GM19438 (cell line): ENCODE data around the gene CASP8AP2.
"Not testable (repeated sequence)": the region's sequence is repeated elsewhere in the genome, so short reads cannot be mapped to it uniquely, and the experiment has no call there.

ENCODE experiments used
- ATAC-seq: cut with Tn5 transposase; IDR thresholded peaks from one replicate; pipeline ENCODE4 v1.9.1; 2021; ENCODE audit warnings: low read depth; ENCODE audit not compliant: unreplicated experiment

Gene CASP8AP2

DNA sequence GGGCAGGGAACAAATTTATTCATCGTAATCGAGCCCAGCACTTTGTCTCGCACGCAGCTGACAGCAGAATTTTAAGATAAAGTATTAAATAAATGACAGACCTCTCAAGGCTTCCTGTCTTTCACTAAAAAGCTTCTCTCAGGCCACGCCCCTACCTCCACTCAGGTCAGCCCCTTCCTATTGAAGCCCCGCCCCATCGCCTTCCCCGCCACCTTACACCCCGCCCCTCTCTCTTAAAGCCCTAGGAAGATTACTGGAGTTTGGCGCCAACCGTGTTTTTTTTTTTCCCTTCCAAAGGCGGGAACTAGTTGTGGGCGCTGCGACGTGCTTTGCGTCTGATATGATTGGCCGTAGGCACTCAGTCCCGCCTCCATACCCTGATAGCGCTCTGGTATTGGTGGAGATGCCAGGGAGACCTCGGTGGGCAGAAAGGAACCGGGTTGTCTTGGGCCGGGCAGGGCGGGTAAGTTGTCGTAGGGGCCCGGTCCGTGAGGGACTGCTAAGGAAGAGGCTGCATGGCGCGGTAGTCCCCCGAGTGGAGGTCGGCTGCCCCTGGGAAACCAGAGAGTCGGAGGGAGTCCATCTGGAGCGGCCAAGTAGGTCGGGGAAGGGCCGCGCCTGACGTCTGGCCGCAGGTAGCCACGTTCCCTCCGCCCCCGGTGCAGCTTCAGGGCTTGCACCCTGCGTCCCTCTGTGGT is at the start of gene CASP8AP2:
TSS of gene CASP8AP2 (plus strand) at position 409 of the 698 bp plus-strand sequence.
- peak; percentile 93 for ATAC-seq

DNA sequence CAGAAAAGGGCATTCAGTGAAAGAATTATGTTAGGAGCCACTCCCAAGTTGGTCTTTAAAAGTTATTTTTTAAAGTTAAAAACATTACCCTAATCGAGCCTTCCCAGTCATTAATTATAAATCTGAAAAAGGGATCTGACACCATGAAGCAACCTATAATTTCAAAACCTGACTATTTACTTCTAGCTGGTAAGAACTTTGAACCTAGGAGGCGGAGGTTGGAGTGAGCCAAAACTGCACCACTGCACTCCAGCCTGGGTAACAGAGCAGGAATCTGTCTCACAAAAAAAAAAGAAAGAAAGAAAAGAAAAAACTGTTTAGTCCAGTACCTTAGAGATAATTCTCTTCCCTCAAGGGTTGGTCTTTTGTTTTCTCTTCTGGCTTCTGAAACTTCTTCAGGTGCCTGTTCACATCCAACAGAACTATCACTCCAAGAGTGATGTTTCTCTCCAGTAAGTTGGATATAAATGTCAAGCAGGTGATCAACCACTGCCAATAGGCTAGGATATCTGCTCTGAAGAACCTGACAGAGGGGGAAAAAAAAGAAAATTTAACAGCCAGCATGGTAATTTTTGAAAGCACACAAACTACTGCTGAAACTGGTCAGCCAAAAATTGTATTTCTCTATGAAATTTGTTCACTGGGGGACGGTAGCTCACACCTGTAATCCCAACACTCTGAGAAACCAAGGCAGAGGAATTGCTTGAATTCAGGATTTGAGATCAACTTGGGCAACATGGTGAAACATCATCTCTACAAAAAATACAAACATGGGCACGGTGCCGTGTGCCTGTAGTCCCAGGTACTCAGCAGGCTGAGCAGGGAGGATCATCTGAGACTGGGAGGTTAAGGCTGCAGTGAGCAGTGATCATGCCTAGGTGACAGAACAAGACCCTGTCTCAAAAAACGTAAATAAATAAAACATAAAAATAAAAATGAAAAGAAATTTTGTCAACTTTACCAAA is 48.3 kb upstream of the CASP8AP2 start:
- ATAC-seq = no peak

DNA sequence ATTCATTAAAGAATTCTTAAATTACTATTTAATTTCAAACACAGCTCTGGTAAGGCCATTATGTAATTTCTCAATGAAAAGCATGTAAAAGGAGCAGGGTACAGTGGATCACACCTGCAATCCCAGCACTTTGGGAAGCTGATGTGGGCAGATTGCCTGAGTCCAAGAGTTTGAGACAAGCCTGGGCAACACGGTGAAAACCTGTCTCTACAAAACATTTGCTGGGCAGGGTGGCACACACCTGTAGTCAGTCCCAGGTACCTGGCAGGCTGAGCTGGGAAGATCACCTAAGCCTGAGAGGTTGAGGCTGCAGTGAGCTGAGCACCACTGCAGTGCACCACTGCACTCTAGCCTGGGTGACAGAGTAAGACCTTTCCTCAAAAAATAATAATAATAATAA is 47.5 kb upstream of the CASP8AP2 start:
- no peak for ATAC-seq

DNA sequence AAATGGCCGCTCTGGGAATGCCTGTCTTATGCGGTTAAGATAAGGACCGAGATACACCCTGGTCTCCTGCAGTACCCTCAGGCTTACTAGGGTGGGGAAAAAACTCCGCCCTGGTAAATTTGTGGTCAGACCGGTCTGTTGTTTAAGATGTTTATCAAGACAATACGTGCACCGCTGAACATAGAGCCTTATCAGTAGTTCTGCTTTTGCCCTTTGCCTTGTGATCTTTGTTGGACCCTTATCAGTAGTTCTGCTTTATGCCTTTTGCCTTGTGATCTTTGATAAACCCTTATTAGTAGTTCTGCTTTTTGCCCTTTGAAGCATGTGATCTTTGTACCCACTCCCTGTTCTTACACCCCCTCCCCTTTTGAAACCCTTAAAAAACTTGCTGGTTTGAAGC is 46.4 kb upstream of the CASP8AP2 start:
- not testable (repeated sequence) for ATAC-seq

DNA sequence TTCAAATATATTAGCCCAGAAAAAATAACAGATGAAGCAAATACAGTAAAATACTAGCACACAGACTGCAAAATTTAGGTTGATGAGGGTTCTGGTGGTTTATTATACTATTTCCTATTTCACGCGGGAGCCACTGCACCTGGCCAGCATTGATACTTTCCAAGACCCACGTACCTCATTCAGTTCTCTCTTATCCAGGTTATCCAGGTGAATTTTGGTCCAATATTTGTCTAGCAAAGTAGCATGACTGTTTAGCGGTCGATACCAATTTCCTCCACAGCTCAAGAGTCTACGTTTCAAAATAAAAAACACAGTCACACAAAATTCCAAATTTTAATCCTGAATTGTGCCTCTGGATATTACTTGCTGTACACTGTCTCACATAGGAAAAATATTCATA is 44.8 kb upstream of the CASP8AP2 start:
- no peak for ATAC-seq

DNA sequence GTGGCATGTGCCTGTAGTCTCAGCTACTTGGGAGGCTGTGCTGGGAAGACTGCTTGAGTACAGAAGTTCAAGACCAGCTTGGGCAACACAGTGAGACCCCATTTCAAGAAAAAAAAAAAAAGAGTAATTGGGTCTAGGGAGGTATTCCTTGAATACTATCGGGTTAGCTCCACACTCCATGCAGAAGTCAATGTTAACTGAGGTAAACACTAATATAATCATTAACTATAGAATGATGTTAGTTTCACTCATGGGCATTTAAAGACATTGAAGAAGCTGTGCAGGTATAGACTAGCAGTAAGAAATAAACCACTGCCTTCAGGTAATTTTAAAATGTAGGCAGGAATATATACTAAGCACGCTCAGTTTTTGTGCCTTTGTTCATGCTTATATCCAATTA is 42.7 kb upstream of the CASP8AP2 start:
- no peak for ATAC-seq

DNA sequence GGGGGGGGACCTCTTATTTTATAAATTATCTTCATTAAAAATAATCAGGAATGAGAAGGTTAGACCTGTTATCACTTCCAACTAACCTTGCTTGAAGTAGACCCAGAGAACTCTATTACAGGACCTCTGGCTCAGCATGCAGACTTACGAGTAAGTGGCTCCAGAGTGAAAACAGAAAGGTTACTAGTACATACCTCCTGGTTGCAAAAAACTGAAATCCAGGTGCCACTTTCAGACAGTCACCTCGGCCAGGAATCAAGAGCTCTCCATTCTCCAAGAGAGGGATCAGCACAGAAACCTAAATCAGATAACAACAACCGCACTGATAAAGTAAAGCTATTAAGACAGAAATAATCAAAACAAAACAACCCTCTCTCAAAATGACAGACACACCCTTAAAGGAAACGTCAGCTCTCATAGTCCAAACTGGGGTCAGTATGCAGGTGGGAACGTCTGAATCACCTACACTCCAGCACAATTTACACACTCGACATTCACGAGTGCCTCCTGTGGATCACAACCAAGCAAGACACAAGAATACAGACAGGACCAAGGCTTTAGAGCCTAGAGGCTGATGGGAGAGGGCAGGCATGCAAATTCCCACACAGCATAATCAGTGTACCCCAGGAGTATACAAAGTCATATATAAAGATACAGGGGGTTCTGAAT is 41.9 kb upstream of the CASP8AP2 start:
- ATAC-seq = no peak

DNA sequence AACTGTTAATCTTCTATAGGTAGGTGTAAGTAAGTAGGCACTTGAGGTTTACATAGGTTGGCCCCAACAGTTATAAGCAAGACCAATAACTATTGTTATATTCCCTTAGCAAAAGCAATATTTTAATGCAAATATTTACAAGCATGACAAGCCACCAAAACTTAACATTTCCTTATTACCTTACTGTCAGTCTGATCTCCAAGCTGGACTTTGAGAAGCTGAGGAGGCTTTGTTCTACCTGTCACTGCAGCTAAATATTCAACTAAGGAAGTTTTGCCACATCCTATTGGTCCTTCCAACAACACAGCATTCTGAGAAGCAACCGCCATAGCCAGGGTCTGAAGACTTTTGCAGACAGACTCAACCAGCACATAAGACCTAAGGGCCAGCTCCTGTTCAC is 39.7 kb upstream of the CASP8AP2 start:
- no peak for ATAC-seq

DNA sequence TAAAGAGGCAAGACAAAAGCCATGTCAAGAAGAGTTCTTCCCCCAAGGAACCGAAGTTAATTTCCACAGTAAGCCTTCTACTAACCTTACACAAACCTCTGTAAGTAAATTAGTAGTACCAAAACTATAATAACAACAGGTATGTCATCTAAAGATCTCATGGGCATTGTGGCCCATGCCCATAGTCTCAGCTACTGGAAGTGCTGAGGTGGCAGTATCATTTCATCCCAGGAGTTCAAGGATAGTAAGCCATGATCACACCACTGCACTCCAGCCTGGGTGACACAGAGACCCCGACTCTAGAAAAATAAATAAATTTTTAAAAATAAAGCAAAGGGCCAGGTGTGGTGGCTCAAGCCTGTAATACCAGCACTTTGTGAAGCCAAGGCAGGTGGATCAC is 39.3 kb upstream of the CASP8AP2 start:
- ATAC-seq = no peak

DNA sequence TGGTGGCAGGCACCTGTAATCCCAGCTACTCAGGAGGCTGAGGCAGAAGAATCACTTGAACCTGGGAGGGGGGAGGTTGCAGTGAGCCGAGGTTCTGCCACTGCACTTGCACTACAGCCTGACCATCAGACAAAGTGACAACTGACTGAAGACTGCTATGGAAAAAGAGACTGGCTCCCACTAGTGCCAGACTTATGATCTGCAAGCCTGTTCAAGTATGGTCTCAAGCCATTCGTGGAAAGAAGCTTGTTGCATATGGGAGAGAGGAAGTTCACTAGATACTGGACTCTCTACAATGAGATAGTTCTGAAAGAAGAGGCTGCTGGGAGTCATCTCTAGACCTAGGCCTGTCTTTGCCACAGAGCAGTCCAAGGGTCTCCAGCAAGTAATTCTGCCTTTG is 36.8 kb upstream of the CASP8AP2 start:
- peak; percentile 58 for ATAC-seq

DNA sequence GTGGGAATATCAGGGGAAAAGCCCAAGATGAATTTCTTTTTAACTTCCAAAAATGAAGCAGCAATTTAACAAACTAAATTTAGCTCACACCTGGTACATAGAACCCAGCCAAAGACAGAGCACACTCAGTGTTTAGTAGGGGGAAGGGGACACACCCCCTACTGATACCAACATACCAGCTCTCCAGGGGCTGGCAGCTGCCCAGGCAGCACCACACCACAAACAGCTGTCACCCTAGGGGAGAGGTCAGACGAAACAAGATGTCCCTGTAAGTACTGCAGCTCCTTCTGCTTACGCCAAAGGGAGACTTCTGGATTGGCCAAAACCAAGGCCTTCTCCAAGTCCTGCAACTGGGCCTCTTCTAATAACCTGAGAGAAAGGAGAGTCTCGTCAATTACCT is 36.1 kb upstream of the CASP8AP2 start:
- ATAC-seq = no peak

DNA sequence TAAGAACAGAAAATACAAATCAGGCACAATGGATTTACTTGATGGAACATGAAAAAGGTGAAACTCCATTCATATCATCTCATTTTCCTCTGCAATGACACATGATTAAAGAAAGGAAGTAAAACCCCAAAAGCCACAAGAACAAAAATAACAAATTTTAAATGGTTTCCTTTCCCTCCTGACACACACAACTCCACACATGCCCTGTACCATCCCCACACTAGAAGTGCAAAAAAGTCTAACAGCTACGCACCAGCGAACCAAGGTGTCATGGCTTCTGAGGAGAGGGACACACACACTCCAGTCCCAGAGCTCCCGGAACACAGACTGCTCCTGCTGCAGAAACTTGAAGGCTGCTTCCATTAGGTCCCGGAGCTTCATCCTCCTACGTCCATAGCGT is 35.4 kb upstream of the CASP8AP2 start:
- ATAC-seq = no peak

DNA sequence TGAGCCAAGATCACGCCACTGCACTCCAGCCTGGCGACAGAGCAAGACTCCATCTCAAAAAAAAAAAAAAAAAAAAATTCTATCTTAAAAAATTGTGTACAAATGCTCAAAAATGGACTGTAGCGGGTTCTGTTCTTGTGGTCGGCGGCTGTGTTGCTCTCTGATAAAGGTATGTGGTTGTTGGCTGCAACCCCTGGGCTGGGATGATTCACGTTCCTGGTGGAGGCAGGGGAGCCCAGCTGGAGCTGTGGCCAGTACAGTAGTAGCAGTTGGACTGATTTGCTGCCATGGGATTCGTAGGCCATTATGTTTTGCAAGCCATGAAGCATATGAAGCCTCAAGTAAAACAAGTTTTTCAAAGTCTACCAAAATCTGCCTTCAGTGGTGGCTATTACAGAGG is 32.4 kb upstream of the CASP8AP2 start:
- ATAC-seq = no peak

DNA sequence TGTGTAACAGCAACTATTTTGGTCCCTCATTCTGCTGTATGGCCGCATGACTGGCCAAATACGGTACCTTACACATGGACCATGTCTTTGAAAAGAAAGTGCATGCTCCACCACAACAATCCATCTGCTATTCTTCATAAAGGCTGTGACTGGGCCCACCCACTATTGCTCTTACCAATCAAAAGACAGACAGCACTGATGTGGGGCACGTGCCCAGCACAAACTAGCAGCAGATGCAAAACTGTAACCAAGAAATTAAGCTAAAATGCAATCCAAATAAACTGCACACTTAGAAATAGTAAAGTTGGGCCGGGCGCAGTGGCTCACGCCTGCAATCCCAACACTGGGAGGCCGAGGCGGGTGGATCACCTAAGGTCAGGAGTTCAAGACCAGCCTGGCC is 30.6 kb upstream of the CASP8AP2 start:
- ATAC-seq = no peak

DNA sequence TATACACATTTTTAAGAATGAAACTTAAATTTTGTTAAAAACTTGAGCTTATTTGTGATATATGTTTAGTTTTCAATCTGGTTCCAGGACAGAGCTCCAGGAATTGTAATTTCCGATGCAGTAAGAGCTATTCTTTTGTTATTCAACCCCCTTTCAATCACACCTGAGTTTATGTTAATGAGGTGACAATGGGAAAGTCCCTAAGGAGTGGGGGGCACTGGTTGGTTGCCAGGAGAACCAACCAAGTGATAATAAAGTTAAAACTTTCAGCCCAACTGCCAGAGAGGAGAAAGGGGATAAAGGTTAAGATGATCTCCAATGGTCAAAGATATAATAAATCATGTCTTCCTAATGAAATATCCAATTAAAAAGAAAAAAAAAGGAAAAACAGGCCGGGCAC is 29.9 kb upstream of the CASP8AP2 start:
- no peak for ATAC-seq

DNA sequence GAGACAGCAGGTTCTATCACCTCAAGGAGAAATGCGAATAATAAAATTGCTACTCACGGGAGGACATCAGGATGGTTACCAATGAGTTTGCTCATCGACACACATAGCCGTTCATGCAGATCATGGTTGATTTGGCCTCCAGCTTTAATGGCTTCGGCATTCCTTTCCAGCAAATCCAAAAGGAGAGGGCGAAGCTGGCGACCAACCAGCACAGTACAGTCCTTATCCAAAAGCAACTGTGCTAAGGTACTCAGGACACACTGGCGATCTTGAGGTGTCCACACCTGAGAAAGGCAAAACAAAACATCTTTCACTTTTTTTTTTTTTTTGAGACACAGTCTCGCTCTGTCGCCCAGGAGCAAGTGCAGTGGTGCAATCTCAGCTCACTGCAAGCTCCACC is 26.4 kb upstream of the CASP8AP2 start:
- ATAC-seq = no peak

DNA sequence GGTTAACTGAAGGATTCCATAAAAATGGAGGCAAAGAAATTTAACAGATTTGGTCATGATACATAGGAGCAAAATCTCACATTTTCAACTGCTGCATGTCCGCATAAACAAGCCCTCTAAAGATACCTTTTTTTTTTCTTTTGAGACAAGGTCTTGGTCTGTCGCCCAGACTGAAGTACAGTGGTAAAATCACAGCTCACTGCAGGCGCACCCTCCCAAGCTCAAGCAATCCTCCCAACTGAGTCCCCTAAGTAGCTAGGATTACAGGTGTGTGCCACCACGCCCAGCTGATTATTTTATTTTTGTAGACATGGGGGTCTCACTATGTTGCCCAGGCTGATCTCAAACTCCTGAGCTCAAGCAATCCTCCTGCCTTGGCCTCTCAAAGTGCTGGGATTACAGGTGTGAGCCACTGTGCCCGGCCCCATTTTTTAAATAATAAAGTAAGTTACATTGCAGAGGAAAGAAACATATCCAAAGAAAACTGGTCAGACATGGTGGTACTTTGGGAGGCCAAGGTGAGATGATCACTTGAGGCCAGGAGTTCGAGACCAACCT is 23.8 kb upstream of the CASP8AP2 start:
- no peak for ATAC-seq

DNA sequence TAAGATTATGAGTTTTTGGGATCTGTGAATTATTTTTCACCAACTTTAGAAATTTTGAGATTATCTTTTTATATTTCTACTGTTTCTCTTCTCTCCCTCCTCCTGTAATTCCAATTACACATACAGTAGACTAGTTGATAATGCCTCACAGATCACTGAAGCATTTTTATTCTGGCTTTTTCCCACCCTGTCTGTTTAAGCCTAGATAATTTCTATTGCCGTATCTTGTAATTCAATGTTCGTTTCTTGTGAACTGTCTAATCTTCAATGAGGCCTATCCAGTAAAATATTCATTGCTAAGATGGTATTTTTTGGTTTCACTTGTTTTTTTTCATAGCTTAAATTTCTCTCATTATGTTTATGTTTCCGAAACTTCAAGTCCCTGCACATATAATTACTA is 22.1 kb upstream of the CASP8AP2 start:
- no peak for ATAC-seq

DNA sequence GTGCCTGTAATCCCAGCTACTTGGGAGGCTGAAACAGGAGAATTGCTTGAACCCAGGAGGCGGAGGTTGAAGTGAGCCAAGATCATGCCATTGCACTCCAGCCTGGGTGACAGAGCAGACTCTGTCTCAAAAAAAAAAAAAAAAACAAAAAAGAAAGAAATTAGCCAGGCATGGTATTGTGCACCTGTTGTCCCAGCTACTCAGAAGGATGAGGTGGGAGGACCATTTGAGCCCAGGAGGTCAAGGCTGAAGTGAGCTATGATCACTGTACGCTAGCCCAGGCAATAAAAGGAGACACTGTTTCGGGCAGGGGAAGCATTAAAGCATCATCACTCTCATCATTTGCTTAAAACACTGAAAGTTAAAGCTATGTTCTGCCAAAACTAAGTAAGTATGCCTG is 16.3 kb upstream of the CASP8AP2 start:
- ATAC-seq = not testable (repeated sequence)

DNA sequence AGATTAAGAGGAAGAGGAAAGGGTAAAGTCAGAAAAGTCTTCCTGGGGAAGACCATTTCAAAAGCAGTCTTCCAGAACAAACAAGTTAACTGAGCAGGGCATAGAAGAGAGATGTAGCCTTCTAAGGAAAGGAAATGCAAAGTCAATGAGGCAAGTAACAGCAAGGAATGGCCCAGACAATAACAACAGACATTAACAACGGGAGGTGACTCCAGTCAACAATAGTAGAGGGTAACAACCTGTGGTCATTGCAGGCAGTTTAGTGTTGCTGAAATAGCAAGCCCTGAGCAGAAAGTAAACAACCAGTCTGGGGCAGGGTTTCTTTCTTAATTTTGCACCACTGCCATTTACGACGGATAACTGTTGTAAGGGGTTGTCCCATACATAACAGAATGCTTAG is 12.2 kb upstream of the CASP8AP2 start:
- no peak for ATAC-seq

DNA sequence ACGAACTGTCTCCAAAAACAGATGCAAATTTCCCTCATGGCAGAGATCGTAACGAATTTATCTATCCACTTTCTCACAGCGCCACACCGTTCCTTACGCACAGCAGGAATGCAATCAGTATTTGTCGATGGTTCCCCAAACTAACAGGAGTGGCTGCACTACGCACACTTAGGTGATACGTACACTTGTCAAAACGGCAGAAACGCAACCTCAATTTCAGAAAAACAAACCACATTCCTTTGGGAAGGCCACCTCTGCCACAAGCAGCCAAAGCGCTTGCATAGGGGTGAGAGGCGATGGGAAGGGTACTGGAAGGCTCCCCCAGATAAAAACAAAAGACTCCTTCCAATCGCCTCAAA is 10.7 kb upstream of the CASP8AP2 start:
- peak; percentile 28 for ATAC-seq
